SU-DHL-6 (cell line): Measurements from ENCODE around the gene UBAC2.
"Not testable (repeated sequence)": the region's sequence is repeated elsewhere in the genome, so short reads cannot be mapped to it uniquely, and the experiment has no call there.

Source experiments
- CTCF ChIP-seq: fragments of 200-600 bp; sonication (generic); IDR thresholded peaks from one replicate; pipeline ENCODE4 v1.5.1; 2017; ENCODE audit warnings: antibody characterized with exemption, mild to moderate bottlenecking, low read length, moderate library complexity; ENCODE audit not compliant: insufficient read depth, poor library complexity, severe bottlenecking
- EZH2phosphoT487 ChIP-seq: fragments of 200-600 bp; sonication (generic), shearing (Covaris generic); conservative IDR thresholded peaks from 2 replicates; pipeline ENCODE4 v1.6.1; 2018; ENCODE audit warnings: mild to moderate bottlenecking, antibody characterized with exemption, low read length, moderate library complexity, mixed read lengths

DNA sequence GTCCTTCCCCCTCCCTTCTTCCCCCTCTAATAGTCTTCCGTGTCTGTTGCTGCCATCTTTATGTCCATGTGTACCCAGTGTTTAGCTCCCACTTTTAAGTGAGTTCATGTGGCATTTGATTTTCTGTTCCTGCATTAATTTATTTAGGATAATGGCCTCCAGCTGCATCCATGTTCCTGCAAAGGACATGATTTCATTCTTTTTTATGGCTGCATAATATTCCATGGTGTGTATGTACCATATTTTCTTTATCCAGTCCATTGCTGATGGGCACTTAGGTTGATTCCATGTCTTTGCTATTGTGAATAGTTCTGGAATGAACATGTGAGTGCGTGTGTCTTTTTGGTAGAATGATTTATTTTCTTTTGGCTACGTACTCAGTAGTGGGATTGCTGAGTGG, 48.5 kb downstream of the UBAC2 start:
- TF ChIP-seq CTCF, EZH2phosphoT487: not testable (repeated sequence)
